Neural crest cell (in vitro differentiated cells): ENCODE results near the gene ZEB2. TPM values are rescaled to one million over a fixed set of nuclear protein-coding genes. Genes with fewer than 3 reads are reported as not detected.

Experiments used
- DNase-seq: peaks from one replicate; pipeline ENCODE4 v3.0.0; 2021; ENCODE audit warnings: low read depth, mixed read lengths, low spot score
- H3K27ac Mint-ChIP-seq: one replicate; pipeline ENCODE4 v1.8.0; 2021; ENCODE audit warnings: mild to moderate bottlenecking, mixed read lengths; ENCODE audit not compliant: unreplicated experiment
- H3K27me3 Mint-ChIP-seq: 2 replicates; pipeline ENCODE4 v1.8.0; 2021; ENCODE audit warnings: low read depth, mild to moderate bottlenecking, mixed read lengths
- H3K36me3 Mint-ChIP-seq: 2 replicates; pipeline ENCODE4 v1.8.0; 2021; ENCODE audit warnings: low read depth, mild to moderate bottlenecking, mixed read lengths
- H3K4me1 Mint-ChIP-seq: 2 replicates; pipeline ENCODE4 v1.8.0; 2021; ENCODE audit warnings: mixed read lengths
- H3K4me3 Mint-ChIP-seq: one replicate; pipeline ENCODE4 v1.8.0; 2021; ENCODE audit warnings: mild to moderate bottlenecking, mixed read lengths
- H3K9me3 Mint-ChIP-seq: 2 replicates; pipeline ENCODE4 v1.8.0; 2021; ENCODE audit warnings: mixed read lengths
- CTCF ChIP-seq: fragments of 200-600 bp; sonication (generic); conservative IDR thresholded peaks from 2 replicates; pipeline ENCODE4 v1.5.0; 2021; ENCODE audit warnings: antibody characterized with exemption, mild to moderate bottlenecking
- total RNA-seq: library from RNA; stranded (reverse); gene quantifications from 2 replicates; pipeline ENCODE4 v1.2.1, GENCODE V29; 2021

The ZEB2 gene
- total RNA-seq, 1 donor from 2014 or later: 192 TPM

- TF ChIP-seq CTCF: no peak
- DNase-seq: no peak
- H3K4me3 Mint-ChIP-seq: no peak overlapping the region
- H3K4me1 Mint-ChIP-seq: peaks cover 41% of the 10 kb centered on the region
- no peak overlapping the region for H3K27ac Mint-ChIP-seq
- no peaks in the 10 kb centered on the region for H3K9me3 Mint-ChIP-seq
- H3K36me3 Mint-ChIP-seq: peaks cover 29% of the 10 kb centered on the region
- no peaks in the 10 kb centered on the region for H3K27me3 Mint-ChIP-seq
Measured at GRCh38 chr2:144426355-144426754, 93.6 kb downstream of the ZEB2 start.

DNA sequence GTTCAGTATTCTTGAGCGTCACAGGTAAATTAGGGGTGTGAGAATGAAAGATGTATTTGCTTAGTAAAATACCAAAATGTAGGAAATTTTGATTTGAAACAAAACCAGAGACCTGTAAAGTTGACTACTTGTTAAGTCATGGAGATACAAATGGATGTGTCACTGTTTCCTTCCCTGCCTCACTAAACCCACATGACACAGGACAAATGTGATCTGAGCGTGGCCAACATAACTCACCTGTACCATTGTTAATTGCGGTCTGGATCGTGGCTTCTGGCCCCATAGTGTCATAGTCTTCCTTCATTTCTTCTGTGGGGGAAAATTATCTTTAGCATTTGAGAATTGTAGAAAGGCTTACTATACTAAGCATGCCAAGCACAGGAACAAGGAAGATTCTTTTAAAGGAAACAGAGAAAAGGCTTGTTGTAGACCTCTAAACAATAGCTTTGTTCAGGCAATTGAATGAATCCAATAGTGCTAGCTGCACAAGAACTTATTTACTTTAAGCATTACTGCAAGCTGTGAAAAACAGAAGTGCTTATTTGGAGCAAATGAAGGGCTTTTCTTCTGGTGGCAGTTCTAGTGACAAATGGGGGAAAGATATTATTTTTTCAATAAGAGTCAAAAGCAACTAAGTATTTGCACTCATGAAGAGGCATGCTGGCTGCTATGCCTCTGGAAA is 95.2 kb downstream of the ZEB2 start:
- Mint-ChIP-seq H3K4me3 (peak overlapping the region; percentile 11), H3K4me1 (peaks cover 41% of the 10 kb centered on the region), H3K36me3 (peaks cover 41% of the 10 kb centered on the region), H3K27me3 (no peaks in the 10 kb centered on the region), H3K9me3 (no peaks in the 10 kb centered on the region), H3K27ac (no peak overlapping the region)
- no peak for DNase-seq
- no peak for TF ChIP-seq CTCF

DNA sequence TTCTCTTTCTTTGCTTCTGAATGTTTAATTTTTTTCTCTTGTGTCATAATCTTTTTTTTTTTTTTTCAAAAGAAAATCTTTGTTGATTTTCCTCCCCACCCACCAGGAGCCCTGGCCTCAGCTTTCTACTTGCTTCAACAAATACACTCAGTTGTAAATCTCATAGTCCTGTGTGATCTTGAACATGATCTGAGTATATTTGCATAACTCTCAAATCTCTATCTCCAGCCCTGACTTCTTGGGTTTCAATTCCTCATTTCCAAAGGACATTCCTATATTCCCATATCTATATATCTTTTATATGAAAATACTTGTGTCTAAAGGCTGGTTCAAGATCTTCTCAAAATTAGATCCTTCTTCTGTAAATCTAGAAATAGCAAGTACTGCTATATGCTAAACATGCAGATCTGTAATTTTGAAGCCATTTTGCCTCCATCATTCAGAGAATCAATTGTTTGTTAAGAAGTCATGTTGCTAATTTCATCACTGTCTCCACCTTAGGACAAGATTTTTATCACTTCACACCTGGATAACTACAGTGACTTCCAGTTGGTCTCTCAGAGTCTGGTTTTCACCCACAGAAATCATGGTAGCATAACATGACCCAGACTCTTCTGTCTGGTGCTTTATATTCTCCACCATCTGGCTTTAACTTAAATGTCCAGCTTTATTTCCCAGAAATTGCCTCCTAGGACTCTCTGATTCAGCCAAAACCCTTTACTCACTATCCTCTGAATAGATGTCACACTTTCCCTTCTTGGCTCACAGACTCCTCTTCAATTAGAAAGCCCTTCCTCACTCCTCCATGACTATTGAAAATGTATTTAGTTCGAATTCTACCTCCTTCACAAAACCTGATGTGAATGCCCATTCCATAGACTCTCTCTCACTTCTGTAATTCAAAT is 98.1 kb downstream of the ZEB2 start:
- DNase-seq: no peak
- TF ChIP-seq CTCF: no peak
- no peaks in the 10 kb centered on the region for H3K27me3 Mint-ChIP-seq
- no peak overlapping the region for H3K4me3 Mint-ChIP-seq
- peaks cover 45% of the 10 kb centered on the region for H3K36me3 Mint-ChIP-seq
- no peak overlapping the region for H3K27ac Mint-ChIP-seq
- peaks cover 21% of the 10 kb centered on the region for H3K4me1 Mint-ChIP-seq
- H3K9me3 Mint-ChIP-seq: peaks cover 3% of the 10 kb centered on the region

DNA sequence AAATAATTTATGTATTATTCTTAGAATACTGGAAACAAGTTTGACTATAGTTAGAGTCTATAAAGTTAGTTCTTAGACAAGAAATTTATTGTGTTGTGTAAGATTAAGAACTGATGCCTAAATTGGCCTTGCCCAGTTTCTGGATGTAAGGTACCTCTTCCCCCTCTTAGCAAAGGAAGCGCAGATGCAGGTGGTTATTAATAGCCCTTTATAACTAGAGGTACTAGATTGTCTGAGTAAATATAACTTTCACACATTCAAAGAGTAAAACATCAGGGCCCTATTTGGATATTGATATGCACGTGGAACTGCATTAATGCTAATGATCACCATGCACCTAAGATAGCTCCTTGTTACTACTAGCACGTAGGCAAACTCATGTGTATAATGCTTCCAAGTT is 100.7 kb downstream of the ZEB2 start:
- H3K4me3 Mint-ChIP-seq: no peak overlapping the region
- DNase-seq: no peak
- H3K9me3 Mint-ChIP-seq: peaks cover 3% of the 10 kb centered on the region
- peaks cover 18% of the 10 kb centered on the region for H3K4me1 Mint-ChIP-seq
- H3K36me3 Mint-ChIP-seq: peaks cover 61% of the 10 kb centered on the region
- H3K27me3 Mint-ChIP-seq: no peaks in the 10 kb centered on the region
- H3K27ac Mint-ChIP-seq: no peak overlapping the region
- no peak for TF ChIP-seq CTCF

DNA sequence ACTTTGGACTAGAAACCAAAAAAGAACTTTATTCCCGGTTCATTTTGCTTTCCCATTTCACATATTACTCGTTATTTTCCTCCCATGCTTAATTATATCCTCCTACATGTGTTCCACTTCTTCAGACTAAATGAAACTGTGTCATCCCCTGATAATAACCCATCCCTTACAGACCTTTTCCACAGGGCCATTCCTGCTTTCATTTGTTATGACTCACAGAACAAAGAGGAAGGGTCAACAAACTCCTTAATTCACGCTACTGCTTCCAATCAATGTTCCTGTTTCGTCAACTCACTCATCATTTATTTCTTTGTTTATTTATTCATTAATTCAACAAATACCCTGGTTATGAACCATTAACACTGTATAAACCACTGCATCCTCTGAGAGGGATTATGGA is 104.5 kb downstream of the ZEB2 start:
- H3K4me1 Mint-ChIP-seq: peaks cover 33% of the 10 kb centered on the region
- H3K27me3 Mint-ChIP-seq: no peaks in the 10 kb centered on the region
- no peak for TF ChIP-seq CTCF
- peaks cover 46% of the 10 kb centered on the region for H3K36me3 Mint-ChIP-seq
- no peak for DNase-seq
- no peak overlapping the region for H3K27ac Mint-ChIP-seq
- H3K9me3 Mint-ChIP-seq: peaks cover 3% of the 10 kb centered on the region
- H3K4me3 Mint-ChIP-seq: no peak overlapping the region
